ENCODE results near the gene CHAD. TPM values are rescaled to one million over a fixed set of nuclear protein-coding genes. Genes with fewer than 3 reads are reported as not detected.

Gene CHAD
- total RNA-seq, 2 donors from 2014 or later: 0.51 to 1.6 TPM

GRCh38 chr17:50460831-50461526 is 7.7 kb downstream of the CHAD start:
- H3K9me3 ChIP-seq: no peaks in the 10 kb centered on the region
- H3K4me1 ChIP-seq (replicated peaks): no peaks in the 10 kb centered on the region
- DNase-seq (ENCODE audit: low spot score): no peak
- no peak overlapping the region for H3K4me3 ChIP-seq
- WGBS: 98% methylated on average over 9 of the region's 9 CpGs
- H3K27ac ChIP-seq: no peak overlapping the region
- intact Hi-C loops (cut with DNase I): no loop called here
- H3K36me3 ChIP-seq: no peaks in the 10 kb centered on the region
- H3K27me3 ChIP-seq (replicated peaks; ENCODE audit: insufficient read depth): no peaks in the 10 kb centered on the region
- TF ChIP-seq POLR2A (IDR thresholded peaks at IDR 0.05) (no peak), POLR2AphosphoS5 (IDR thresholded peaks at IDR 0.05) (no peak), CTCF (IDR thresholded peaks at IDR 0.05) (no peak)

- Histone ChIP-seq H3K36me3 (no peaks in the 10 kb centered on the region), H3K27me3 (replicated peaks; ENCODE audit: insufficient read depth) (no peaks in the 10 kb centered on the region), H3K4me3 (no peak overlapping the region), H3K27ac (no peak overlapping the region), H3K4me1 (replicated peaks) (no peaks in the 10 kb centered on the region), H3K9me3 (no peaks in the 10 kb centered on the region)
- 91% methylated on average over 4 of the region's 4 CpGs for WGBS
- intact Hi-C loops (cut with DNase I): no loop called here
- no peak for DNase-seq (ENCODE audit: low spot score)
- TF ChIP-seq POLR2AphosphoS5 (IDR thresholded peaks at IDR 0.05) (no peak), CTCF (IDR thresholded peaks at IDR 0.05) (no peak), POLR2A (IDR thresholded peaks at IDR 0.05) (no peak)
Observed at GRCh38 chr17:50459756-50460155, 8.9 kb downstream of the CHAD start.

- Histone ChIP-seq H3K4me3 (no peak overlapping the region), H3K27me3 (replicated peaks; ENCODE audit: insufficient read depth) (no peaks in the 10 kb centered on the region), H3K36me3 (no peaks in the 10 kb centered on the region), H3K4me1 (replicated peaks) (no peaks in the 10 kb centered on the region), H3K27ac (peak overlapping the region in 1 of 2 donors; percentile 51), H3K9me3 (no peaks in the 10 kb centered on the region)
- intact Hi-C loops (cut with DNase I): no loop called here
- TF ChIP-seq CTCF (IDR thresholded peaks at IDR 0.05) (no peak), POLR2A (IDR thresholded peaks at IDR 0.05) (no peak), POLR2AphosphoS5 (IDR thresholded peaks at IDR 0.05) (peak; percentile 90)
- DNase-seq (ENCODE audit: low spot score): peak; percentile 83
- 43% methylated on average over 16 of the region's 16 CpGs for WGBS
Observed at GRCh38 chr17:50458701-50459676, 9.7 kb downstream of the CHAD start.

- no peak for DNase-seq (ENCODE audit: low spot score)
- no peaks in the 10 kb centered on the region for H3K27me3 ChIP-seq (replicated peaks; ENCODE audit: insufficient read depth)
- H3K9me3 ChIP-seq: no peaks in the 10 kb centered on the region
- H3K27ac ChIP-seq: peak overlapping the region in 1 of 2 donors; percentile 51
- no peaks in the 10 kb centered on the region for H3K4me1 ChIP-seq (replicated peaks)
- 79% methylated on average over 3 of the region's 3 CpGs for WGBS
- TF ChIP-seq CTCF (IDR thresholded peaks at IDR 0.05) (no peak), POLR2A (IDR thresholded peaks at IDR 0.05) (no peak), POLR2AphosphoS5 (IDR thresholded peaks at IDR 0.05) (no peak)
- intact Hi-C loops (cut with DNase I): no loop called here
- H3K4me3 ChIP-seq: no peak overlapping the region
- H3K36me3 ChIP-seq: no peaks in the 10 kb centered on the region
Observed at GRCh38 chr17:50458270-50458669, 10.4 kb downstream of the CHAD start.

Measured in prostate gland (tissue), 2 donors.